Measurements from ENCODE around the gene BRAF.

GRCh38 chr7:140697447-140698143, 227.1 kb downstream of the BRAF start:
- no peak for TF ChIP-seq CTCF (IDR thresholded peaks at IDR 0.05)
- TF ChIP-seq POLR2A (IDR thresholded peaks at IDR 0.05), result no peak
- TF ChIP-seq EP300 (IDR thresholded peaks at IDR 0.05), result no peak
